Muscle layer of duodenum (tissue), 2 donors: ENCODE results near the gene CAPNS2.

Experiments used
- H3K27ac ChIP-seq: one replicate; pipeline ENCODE4 v1.7.0; 2013; ENCODE audit warnings: mild to moderate bottlenecking, low read length
- H3K27me3 ChIP-seq: one replicate; pipeline ENCODE4 v1.7.0; 2013; ENCODE audit warnings: low read depth, mild to moderate bottlenecking, control low read depth, low read length
- H3K36me3 ChIP-seq, 2 donors: one replicate each; pipeline ENCODE4 v1.7.0; 2013; ENCODE audit warnings: low read length in 2 of 2, control low read depth in 1 of 2, mild to moderate bottlenecking in 1 of 2; ENCODE audit not compliant: insufficient read depth in 2 of 2, control insufficient read depth in 1 of 2
- H3K4me1 ChIP-seq, 2 donors: one replicate each; pipeline ENCODE4 v1.7.0; 2013; ENCODE audit warnings: low read length in 2 of 2, mild to moderate bottlenecking in 2 of 2, control low read depth in 1 of 2, moderate library complexity in 1 of 2; ENCODE audit not compliant: insufficient read depth in 2 of 2, control insufficient read depth in 1 of 2
- H3K4me3 ChIP-seq, 2 donors: one replicate each; pipeline ENCODE4 v1.7.0; 2013; ENCODE audit warnings: low read length in 2 of 2, low read depth in 1 of 2, mild to moderate bottlenecking in 1 of 2
- H3K9me3 ChIP-seq, 2 donors: one replicate each; pipeline ENCODE4 v1.7.0; 2013; ENCODE audit warnings: low read length in 2 of 2, control low read depth in 1 of 2, mild to moderate bottlenecking in 1 of 2; ENCODE audit not compliant: control insufficient read depth in 1 of 2
- donor health status: healthy.

The CAPNS2 gene

GRCh38 chr16:55566432-55567175 is at the start of gene CAPNS2:
Gene CAPNS2, plus strand, starts transcription at chr16:55566684. Its CDS starts 73 bp downstream, at chr16:55566757.
- H3K27me3 ChIP-seq: no peaks in the 10 kb centered on the region
- no peak within 1 kb of the TSS for H3K27ac ChIP-seq
- no peak within 1 kb of the TSS for H3K4me3 ChIP-seq
- H3K36me3 ChIP-seq: no peaks in the 10 kb centered on the region
- no peaks in the 10 kb centered on the region for H3K9me3 ChIP-seq
- peaks cover 0 to 13% of the 10 kb centered on the region in 2 donors for H3K4me1 ChIP-seq

GRCh38 chr16:55521792-55522191 is 44.7 kb upstream of the CAPNS2 start:
- Histone ChIP-seq H3K36me3 (no peaks in the 10 kb centered on the region), H3K4me3 (no peak overlapping the region), H3K27ac (no peak overlapping the region), H3K9me3 (peaks cover 0 to 4% of the 10 kb centered on the region in 2 donors), H3K27me3 (no peaks in the 10 kb centered on the region), H3K4me1 (no peaks in the 10 kb centered on the region)

DNA sequence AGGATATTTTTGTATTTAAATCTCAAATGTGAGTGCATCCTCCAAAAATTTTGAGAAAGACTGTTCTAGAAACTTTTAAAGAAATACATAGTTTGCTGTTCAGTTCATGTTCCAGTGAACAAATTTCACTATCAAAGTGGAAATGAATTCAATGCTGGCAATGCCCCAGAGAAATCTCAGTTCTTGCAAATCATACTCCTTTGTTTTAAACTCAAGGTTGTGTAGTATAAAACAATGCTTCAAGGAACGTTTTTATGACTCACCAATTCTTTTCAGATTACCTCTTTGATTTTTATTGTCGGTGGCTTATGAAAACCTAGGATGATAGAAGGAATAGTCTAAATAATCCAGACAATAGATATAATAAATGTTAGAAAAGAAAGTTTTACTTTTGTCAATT is 40.0 kb upstream of the CAPNS2 start:
- Histone ChIP-seq H3K4me3 (no peak overlapping the region), H3K36me3 (peaks cover 0 to 4% of the 10 kb centered on the region in 2 donors), H3K27me3 (no peaks in the 10 kb centered on the region), H3K27ac (no peak overlapping the region), H3K9me3 (no peaks in the 10 kb centered on the region), H3K4me1 (no peaks in the 10 kb centered on the region)

DNA sequence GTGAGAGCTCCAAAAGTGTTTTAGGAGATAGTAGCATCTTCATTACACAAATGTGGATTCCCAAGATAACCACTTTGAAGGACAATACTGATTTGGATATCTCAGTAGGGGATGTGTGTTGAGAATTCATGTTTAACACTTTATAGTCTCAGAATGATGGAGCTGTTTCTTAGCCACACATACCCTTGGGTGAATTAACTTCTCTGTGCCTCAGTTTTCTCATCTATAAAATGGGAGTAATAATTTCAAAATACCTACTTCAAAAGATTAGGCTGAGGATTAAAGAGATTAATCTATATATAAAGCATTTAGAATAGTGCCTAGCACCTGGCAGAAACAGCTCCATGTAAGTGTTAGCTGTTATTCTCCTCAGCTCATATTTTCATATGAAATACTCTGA is 38.6 kb upstream of the CAPNS2 start:
- H3K36me3 ChIP-seq: peaks cover 0 to 4% of the 10 kb centered on the region in 2 donors
- H3K9me3 ChIP-seq: no peaks in the 10 kb centered on the region
- H3K27ac ChIP-seq: no peak overlapping the region
- no peak overlapping the region for H3K4me3 ChIP-seq
- no peaks in the 10 kb centered on the region for H3K27me3 ChIP-seq
- H3K4me1 ChIP-seq: no peaks in the 10 kb centered on the region

GRCh38 chr16:55529018-55529417 is 37.5 kb upstream of the CAPNS2 start:
- Histone ChIP-seq H3K4me1 (no peaks in the 10 kb centered on the region), H3K27me3 (no peaks in the 10 kb centered on the region), H3K27ac (no peak overlapping the region), H3K36me3 (peaks cover 0 to 4% of the 10 kb centered on the region in 2 donors), H3K9me3 (no peaks in the 10 kb centered on the region), H3K4me3 (no peak overlapping the region)

DNA sequence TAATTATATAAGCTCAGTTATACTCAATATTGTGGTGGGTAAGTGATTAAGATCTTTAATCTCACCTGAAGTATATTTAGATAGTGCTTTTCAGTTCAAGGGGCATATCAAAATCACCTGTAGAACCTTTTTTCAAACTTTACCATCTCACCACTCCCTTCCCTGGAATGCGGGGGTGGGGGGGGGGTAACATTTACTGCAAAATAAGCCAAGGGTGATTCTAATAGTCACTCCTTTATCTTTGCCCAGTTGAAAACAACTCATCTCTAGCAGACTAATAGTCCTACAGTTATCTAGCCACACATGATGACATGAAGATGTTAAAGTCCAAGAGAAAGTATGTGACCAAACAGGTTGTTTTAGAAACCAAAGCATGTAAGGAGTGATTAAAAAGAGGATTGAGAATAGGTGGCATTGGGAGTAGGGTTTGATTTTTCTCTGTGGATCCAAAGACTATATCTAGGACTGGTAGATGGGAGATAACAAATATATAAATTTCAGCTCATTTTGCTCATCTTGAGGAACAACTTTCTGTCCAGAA is 36.1 kb upstream of the CAPNS2 start:
- Histone ChIP-seq H3K4me3 (no peak overlapping the region), H3K27ac (no peak overlapping the region), H3K4me1 (no peaks in the 10 kb centered on the region), H3K9me3 (no peaks in the 10 kb centered on the region), H3K36me3 (peaks cover 0 to 4% of the 10 kb centered on the region in 2 donors), H3K27me3 (no peaks in the 10 kb centered on the region)

- Histone ChIP-seq H3K27me3 (no peaks in the 10 kb centered on the region), H3K36me3 (peaks cover 0 to 4% of the 10 kb centered on the region in 2 donors), H3K4me3 (no peak overlapping the region), H3K4me1 (no peaks in the 10 kb centered on the region), H3K9me3 (no peaks in the 10 kb centered on the region), H3K27ac (no peak overlapping the region)
Observed at GRCh38 chr16:55532227-55532626, 34.3 kb upstream of the CAPNS2 start.

- Histone ChIP-seq H3K36me3 (peaks cover 0 to 3% of the 10 kb centered on the region in 2 donors), H3K4me1 (no peaks in the 10 kb centered on the region), H3K27me3 (no peaks in the 10 kb centered on the region), H3K4me3 (no peak overlapping the region), H3K9me3 (no peaks in the 10 kb centered on the region), H3K27ac (no peak overlapping the region)
Observed at GRCh38 chr16:55534756-55535155, 31.7 kb upstream of the CAPNS2 start.

DNA sequence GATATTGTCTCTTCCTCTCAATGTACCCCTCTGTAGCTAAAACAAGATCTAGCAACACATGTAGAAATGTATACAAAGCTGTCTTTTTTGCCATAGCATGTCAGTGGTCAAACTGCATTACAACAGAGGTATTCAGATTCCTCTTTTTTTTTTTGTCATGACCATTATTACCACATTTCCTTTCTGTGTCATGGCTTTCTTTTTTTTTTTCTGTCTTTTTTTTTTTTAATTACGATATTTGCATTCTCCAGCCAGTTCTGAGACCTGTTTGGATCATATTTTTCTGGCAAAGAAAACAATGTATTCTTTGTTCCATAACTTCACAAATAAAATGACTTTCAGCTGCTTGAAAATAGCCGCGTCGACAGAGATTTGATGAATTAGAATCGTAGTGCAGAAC is 27.4 kb upstream of the CAPNS2 start:
- no peaks in the 10 kb centered on the region for H3K27me3 ChIP-seq
- H3K4me3 ChIP-seq: no peak overlapping the region
- no peaks in the 10 kb centered on the region for H3K9me3 ChIP-seq
- no peak overlapping the region for H3K27ac ChIP-seq
- H3K4me1 ChIP-seq: peaks cover 0 to 3% of the 10 kb centered on the region in 2 donors
- no peaks in the 10 kb centered on the region for H3K36me3 ChIP-seq

GRCh38 chr16:55539488-55539887 is 27.0 kb upstream of the CAPNS2 start:
- H3K9me3 ChIP-seq: no peaks in the 10 kb centered on the region
- no peak overlapping the region for H3K4me3 ChIP-seq
- H3K27me3 ChIP-seq: no peaks in the 10 kb centered on the region
- H3K36me3 ChIP-seq: no peaks in the 10 kb centered on the region
- no peak overlapping the region for H3K27ac ChIP-seq
- H3K4me1 ChIP-seq: peaks cover 0 to 3% of the 10 kb centered on the region in 2 donors

DNA sequence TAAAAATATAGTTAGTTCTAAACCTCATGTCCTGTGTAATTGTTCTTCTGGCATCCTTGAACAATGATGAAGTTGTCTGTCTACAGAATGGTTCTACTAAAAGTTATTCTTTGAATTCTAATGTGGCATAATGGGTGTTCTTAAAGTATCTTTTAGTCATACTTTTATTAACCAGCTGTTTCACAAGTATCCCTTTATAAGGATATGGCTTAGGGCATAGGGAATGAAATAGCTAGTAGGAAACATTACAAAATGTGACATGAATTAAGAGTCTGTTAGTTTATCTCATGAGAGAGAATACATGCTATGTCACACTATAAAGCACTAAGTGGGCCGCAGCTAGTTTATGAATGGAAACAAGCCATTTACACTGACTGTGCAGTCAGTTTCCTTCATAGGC is 26.3 kb upstream of the CAPNS2 start:
- peaks cover 0 to 3% of the 10 kb centered on the region in 2 donors for H3K4me1 ChIP-seq

More for the DNA sequence above, 26.3 kb upstream of the CAPNS2 start:
- H3K9me3 ChIP-seq: no peaks in the 10 kb centered on the region
- H3K27me3 ChIP-seq: no peaks in the 10 kb centered on the region
- no peak overlapping the region for H3K27ac ChIP-seq
- H3K36me3 ChIP-seq: no peaks in the 10 kb centered on the region
- no peak overlapping the region for H3K4me3 ChIP-seq
